HG03025 (cell line): Measurements from ENCODE around the gene NKPD1.
"Not testable (repeated sequence)": the region's sequence is repeated elsewhere in the genome, so short reads cannot be mapped to it uniquely, and the experiment has no call there.

Experiments
- ATAC-seq: cut with Tn5 transposase; IDR thresholded peaks from one replicate; pipeline ENCODE4 v1.9.1; 2021; ENCODE audit warnings: mild to moderate bottlenecking, moderate library complexity; ENCODE audit not compliant: unreplicated experiment, low FRiP score

Gene NKPD1

GRCh38 chr19:45121827-45122345 is 38.9 kb downstream of the NKPD1 start:
- no peak for ATAC-seq

- no peak for ATAC-seq
Observed at GRCh38 chr19:45119582-45119981, 41.2 kb downstream of the NKPD1 start.

- not testable (repeated sequence) for ATAC-seq
Observed at GRCh38 chr19:45118591-45119355, 42.0 kb downstream of the NKPD1 start.

- no peak for ATAC-seq
Observed at GRCh38 chr19:45118106-45118505, 42.7 kb downstream of the NKPD1 start.

- no peak for ATAC-seq
Observed at GRCh38 chr19:45117671-45118070, 43.1 kb downstream of the NKPD1 start.

GRCh38 chr19:45117167-45117594 is 43.6 kb downstream of the NKPD1 start:
- ATAC-seq, result no peak

- ATAC-seq, result no peak
Observed at GRCh38 chr19:45115809-45116615, 44.8 kb downstream of the NKPD1 start.

- ATAC-seq, result no peak
Observed at GRCh38 chr19:45114116-45114515, 46.7 kb downstream of the NKPD1 start.

GRCh38 chr19:45113628-45114027 is 47.2 kb downstream of the NKPD1 start:
- no peak for ATAC-seq

GRCh38 chr19:45112111-45112827 is 48.5 kb downstream of the NKPD1 start:
- no peak for ATAC-seq
